HCT116 (cell line): Measurements from ENCODE around the gene CSH2. TPM values are rescaled to one million over a fixed set of nuclear protein-coding genes. Genes with fewer than 3 reads are reported as not detected.

Experiments used
- ATAC-seq: fragments of 200-7000 bp; cut with Tn5 transposase; 2 replicates; pipeline ENCODE4 v1.9.1; 2020; ENCODE audit warnings: mild to moderate bottlenecking, moderate library complexity
- BruUV-seq: library from RNA; stranded (reverse); fragments of 400-500 nt; replicated peaks from 2 replicates; lab custom pipeline; 2021; lab: Mats Ljungman, UMichigan
- CTCF ChIA-PET: fragments of 300-600 bp; sonication (Branson Sonifier 250); formaldehyde crosslinking; loops from one replicate; lab custom pipeline; 2021; ENCODE audit warnings: antibody characterized with exemption; lab: Charles Lee
- POLR2A ChIA-PET: fragments of 300-600, 350-600 bp; sonication (Branson Sonifier 250); formaldehyde crosslinking; loops from one replicate; lab custom pipeline; 2021; ENCODE audit warnings: antibody characterized with exemption; lab: Charles Lee
- RAD21 ChIA-PET, 2 experiments: fragments of 300-600 bp; sonication (Branson Sonifier 250); formaldehyde crosslinking; loops; one replicate each; lab custom pipeline; 2023; ENCODE audit warnings: low total read pairs in 2 of 2; ENCODE audit not compliant: uncharacterized antibody in 2 of 2, unreplicated experiment in 2 of 2, low non-redundant PET in 1 of 2; lab: Charles Lee
- DNase-seq: peaks from one replicate; pipeline ENCODE4 v3.0.0-alpha.2; 2010; ENCODE audit warnings: low read depth, low spot score
- H2AFZ ChIP-seq: fragments of 200-600 bp; shearing (Covaris generic), sonication (generic); 2 replicates; pipeline ENCODE4 v1.6.1; 2017; ENCODE audit warnings: low read depth, mixed run types, mixed read lengths, antibody characterized with exemption, low read length; ENCODE audit not compliant: poor library complexity, severe bottlenecking
- H3K27ac ChIP-seq: 2 replicates; pipeline ENCODE4 v1.5.1; 2012; ENCODE audit warnings: low read depth, low read length
- H3K27me3 ChIP-seq: fragments of 200-600 bp; sonication (generic); 2 replicates; pipeline ENCODE4 v1.6.1; 2016; ENCODE audit warnings: mixed run types, low read length, mixed read lengths; ENCODE audit not compliant: insufficient read depth
- H3K36me3 ChIP-seq, 2 experiments: fragments of 200-500 bp in 1 of 2; fragments of 200-600 bp in 1 of 2; sonication (Bioruptor generic) in 1 of 2; sonication (generic) in 1 of 2; 2 replicates each; pipeline versions ENCODE4 v1.5.1 to v1.6.1; 2014 to 2016; ENCODE audit warnings: low read length in 2 of 2, inconsistent platforms in 1 of 2, mixed read lengths in 1 of 2, mixed run types in 1 of 2; ENCODE audit not compliant: insufficient read depth in 2 of 2, control insufficient read depth in 1 of 2
- H3K4me1 ChIP-seq, 2 experiments: fragments of 200-600 bp in 1 of 2; sonication (generic) in 1 of 2; 2 replicates each; pipeline versions ENCODE4 v1.5.1 to v1.6.1; 2012 to 2017; ENCODE audit warnings: low read length in 2 of 2, inconsistent platforms in 1 of 2, mild to moderate bottlenecking in 1 of 2, mixed read lengths in 1 of 2, mixed run types in 1 of 2, moderate library complexity in 1 of 2; ENCODE audit not compliant: insufficient read depth in 2 of 2, control insufficient read depth in 1 of 2
- H3K4me2 ChIP-seq: fragments of 200-600 bp; sonication (generic); 2 replicates; pipeline ENCODE4 v1.6.1; 2017; ENCODE audit warnings: mixed run types, low read length, mixed read lengths
- H3K4me3 ChIP-seq, 2 experiments: fragments of 200-600 bp in 1 of 2; sonication (generic) in 1 of 2; replicated peaks in 1 of 2; 2 replicates each; pipeline ENCODE4 v1.5.1; 2011 to 2016; ENCODE audit warnings: low read length in 2 of 2, control low read depth in 1 of 2, low read depth in 1 of 2, mild to moderate bottlenecking in 1 of 2, mixed read lengths in 1 of 2, mixed run types in 1 of 2
- H3K79me2 ChIP-seq: fragments of 200-600 bp; sonication (generic); 2 replicates; pipeline ENCODE4 v1.6.1; 2017; ENCODE audit warnings: mild to moderate bottlenecking, mixed run types, low read length, moderate library complexity, mixed read lengths; ENCODE audit not compliant: insufficient read depth
- H3K9ac ChIP-seq: fragments of 200-600 bp; sonication (generic); 2 replicates; pipeline ENCODE4 v1.6.1; 2016; ENCODE audit warnings: low read length, mixed read lengths
- H3K9me2 ChIP-seq: fragments of 200-600 bp; sonication (generic), shearing (Covaris generic); 2 replicates; pipeline ENCODE4 v1.6.1; 2017; ENCODE audit warnings: mixed run types, mild to moderate bottlenecking, moderate library complexity; ENCODE audit not compliant: insufficient read depth
- H3K9me3 ChIP-seq, 2 experiments: fragments of 200-500 bp in 1 of 2; fragments of 200-600 bp in 1 of 2; sonication (Bioruptor generic) in 1 of 2; sonication (generic) in 1 of 2; 2 replicates each; pipeline ENCODE4 v1.6.1; 2014 to 2017; ENCODE audit warnings: low read length in 2 of 2, mixed read lengths in 2 of 2, inconsistent platforms in 1 of 2, low read depth in 1 of 2, mild to moderate bottlenecking in 1 of 2, mixed run types in 1 of 2, moderate library complexity in 1 of 2; ENCODE audit not compliant: control insufficient read depth in 1 of 2, insufficient read depth in 1 of 2
- H4K20me1 ChIP-seq: fragments of 200-600 bp; sonication (generic), shearing (Covaris generic); 2 replicates; pipeline ENCODE4 v1.6.1; 2017; ENCODE audit warnings: mixed run types, mild to moderate bottlenecking, moderate library complexity; ENCODE audit not compliant: insufficient read depth
- CBX3 ChIP-seq: IDR thresholded peaks from 2 replicates; pipeline ENCODE4 v1.6.1; 2012; ENCODE audit warnings: low read depth
- CTCF ChIP-seq, 3 experiments: fragments of 200-600 bp in 1 of 3; sonication (generic) in 1 of 3; IDR thresholded peaks in 2 of 3; conservative IDR thresholded peaks in 1 of 3; 2 replicates each; pipeline ENCODE4 v1.5.1; 2012 to 2017; ENCODE audit warnings: low read depth in 2 of 3, low read length in 2 of 3, antibody characterized with exemption in 1 of 3, borderline replicate concordance in 1 of 3, control low read depth in 1 of 3, mild to moderate bottlenecking in 1 of 3, mixed read lengths in 1 of 3, mixed run types in 1 of 3, moderate library complexity in 1 of 3; ENCODE audit not compliant: insufficient read depth in 1 of 3
- ELF1 ChIP-seq: IDR thresholded peaks from 2 replicates; pipeline ENCODE4 v1.6.1; 2012; ENCODE audit warnings: low read depth, borderline replicate concordance
- JUND ChIP-seq: IDR thresholded peaks from 2 replicates; pipeline ENCODE4 v1.6.1; 2012
- MAX ChIP-seq: IDR thresholded peaks from 2 replicates; pipeline ENCODE4 v1.6.1; 2012
- RAD21 ChIP-seq: IDR thresholded peaks from 2 replicates; pipeline ENCODE4 v1.6.1; 2012; ENCODE audit warnings: low read depth, mild to moderate bottlenecking
- SRF ChIP-seq: IDR thresholded peaks from 2 replicates; pipeline ENCODE4 v1.6.1; 2012; ENCODE audit warnings: low read depth
- TCF7L2 ChIP-seq: IDR thresholded peaks from 2 replicates; pipeline ENCODE4 v1.7.0; 2011; ENCODE audit warnings: borderline replicate concordance, inconsistent platforms; ENCODE audit not compliant: insufficient read depth, insufficient read length; ENCODE audit errors: extremely low read depth
- YY1 ChIP-seq: IDR thresholded peaks from 2 replicates; pipeline ENCODE4 v1.6.1; 2011; ENCODE audit warnings: low read length, low read depth, moderate library complexity, mild to moderate bottlenecking; ENCODE audit not compliant: insufficient replicate concordance; ENCODE audit errors: extremely low read depth
- ZFX ChIP-seq: fragments of 450-650 bp; IDR thresholded peaks from 2 replicates; pipeline ENCODE4 v1.6.1; 2017
- intact Hi-C: fragments of 100-400 bp; cut with micrococcal nuclease; formaldehyde crosslinking; loops from 2 replicates; pipeline ENCODE4 v1.10.0; 2022
- total RNA-seq: library from RNA; stranded (reverse); gene quantifications from one replicate; pipeline ENCODE4 v1.2.1, GENCODE V29; 2021; ENCODE audit not compliant: unreplicated experiment
- TF ChIP-seq, protein P1 (sequence below): IDR thresholded peaks from 2 replicates; pipeline ENCODE4 v1.6.1; 2012
- TF ChIP-seq, protein P2 (sequence below): IDR thresholded peaks from 2 replicates; pipeline ENCODE4 v1.6.1; 2011; ENCODE audit warnings: mild to moderate bottlenecking, low read length, moderate library complexity; ENCODE audit not compliant: insufficient replicate concordance; ENCODE audit errors: extremely low read depth

Gene CSH2
- total RNA-seq, 1 experiment from 2014 or later = not detected

DNA sequence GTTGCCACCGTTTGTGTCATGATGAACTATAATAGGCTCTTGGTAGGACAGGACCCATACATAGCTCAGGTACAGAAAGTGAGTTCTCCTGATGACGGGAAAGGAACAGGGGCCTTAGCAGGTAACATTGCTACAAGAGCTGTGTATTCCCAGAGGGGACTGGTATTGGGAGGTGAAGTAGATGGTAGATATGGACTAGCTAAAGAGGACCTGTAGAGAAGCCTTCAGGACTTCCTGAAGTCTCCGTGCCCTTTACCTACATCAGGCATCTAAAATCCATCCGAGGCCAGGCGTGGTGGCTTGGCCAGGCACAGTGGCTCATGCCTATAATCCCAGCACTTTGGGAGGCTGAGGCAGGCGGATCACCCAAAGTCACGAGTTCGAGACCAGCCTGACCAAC, 18.3 kb downstream of the CSH2 start:
- Histone ChIP-seq H3K9me2 (no peaks in the 10 kb centered on the region), H3K27ac (no peak overlapping the region), H3K27me3 (no peaks in the 10 kb centered on the region), H3K9ac (no peak overlapping the region), H3K4me2 (no peak overlapping the region), H3K4me1 (0 out of 4 replicates have a peak, but pooled peaks cover 0 to 3% of the 10 kb centered on the region in 2 experiments), H3K9me3 (no peaks in the 10 kb centered on the region), H3K79me2 (no peaks in the 10 kb centered on the region), H3K4me3 (no peak overlapping the region), H4K20me1 (no peaks in the 10 kb centered on the region), H3K36me3 (no peaks in the 10 kb centered on the region), H2AFZ (no peak overlapping the region)
- CTCF ChIA-PET = interaction anchor here (0.9 to 1.1 kb wide), 2 partner anchors 11 to 12 kb away, joined by 4 to 5 read pairs; no protein-coding TSS in a partner anchor
- POLR2A ChIA-PET = no interaction called here
- RAD21 ChIA-PET = no interaction called here
- DNase-seq (no peak), ATAC-seq (no peak)
- intact Hi-C loops = no loop called here
- TF ChIP-seq MAX (no peak), CTCF (IDR thresholded peaks at IDR 0.05 in 2 of 3, conservative IDR thresholded peaks at IDR 0.05 in 1 of 3; ENCODE audit: borderline replicate concordance in 1 of 3, insufficient read depth in 1 of 3, low read depth in 2 of 3, low read length in 2 of 3) (no peak), JUND (no peak), ELF1 (no peak), YY1 (no peak), TCF7L2 (no peak), CBX3 (no peak), ZFX (no peak), SRF (no peak), RAD21 (no peak)
- TF ChIP-seq, protein P1, sequence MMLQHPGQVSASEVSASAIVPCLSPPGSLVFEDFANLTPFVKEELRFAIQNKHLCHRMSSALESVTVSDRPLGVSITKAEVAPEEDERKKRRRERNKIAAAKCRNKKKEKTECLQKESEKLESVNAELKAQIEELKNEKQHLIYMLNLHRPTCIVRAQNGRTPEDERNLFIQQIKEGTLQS = no peak
- TF ChIP-seq, protein P2, sequence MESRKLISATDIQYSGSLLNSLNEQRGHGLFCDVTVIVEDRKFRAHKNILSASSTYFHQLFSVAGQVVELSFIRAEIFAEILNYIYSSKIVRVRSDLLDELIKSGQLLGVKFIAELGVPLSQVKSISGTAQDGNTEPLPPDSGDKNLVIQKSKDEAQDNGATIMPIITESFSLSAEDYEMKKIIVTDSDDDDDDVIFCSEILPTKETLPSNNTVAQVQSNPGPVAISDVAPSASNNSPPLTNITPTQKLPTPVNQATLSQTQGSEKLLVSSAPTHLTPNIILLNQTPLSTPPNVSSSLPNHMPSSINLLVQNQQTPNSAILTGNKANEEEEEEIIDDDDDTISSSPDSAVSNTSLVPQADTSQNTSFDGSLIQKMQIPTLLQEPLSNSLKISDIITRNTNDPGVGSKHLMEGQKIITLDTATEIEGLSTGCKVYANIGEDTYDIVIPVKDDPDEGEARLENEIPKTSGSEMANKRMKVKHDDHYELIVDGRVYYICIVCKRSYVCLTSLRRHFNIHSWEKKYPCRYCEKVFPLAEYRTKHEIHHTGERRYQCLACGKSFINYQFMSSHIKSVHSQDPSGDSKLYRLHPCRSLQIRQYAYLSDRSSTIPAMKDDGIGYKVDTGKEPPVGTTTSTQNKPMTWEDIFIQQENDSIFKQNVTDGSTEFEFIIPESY = no peak
- no TSS peak for BruUV-seq
